ENCODE data around the gene AZU1.

The AZU1 gene

DNA sequence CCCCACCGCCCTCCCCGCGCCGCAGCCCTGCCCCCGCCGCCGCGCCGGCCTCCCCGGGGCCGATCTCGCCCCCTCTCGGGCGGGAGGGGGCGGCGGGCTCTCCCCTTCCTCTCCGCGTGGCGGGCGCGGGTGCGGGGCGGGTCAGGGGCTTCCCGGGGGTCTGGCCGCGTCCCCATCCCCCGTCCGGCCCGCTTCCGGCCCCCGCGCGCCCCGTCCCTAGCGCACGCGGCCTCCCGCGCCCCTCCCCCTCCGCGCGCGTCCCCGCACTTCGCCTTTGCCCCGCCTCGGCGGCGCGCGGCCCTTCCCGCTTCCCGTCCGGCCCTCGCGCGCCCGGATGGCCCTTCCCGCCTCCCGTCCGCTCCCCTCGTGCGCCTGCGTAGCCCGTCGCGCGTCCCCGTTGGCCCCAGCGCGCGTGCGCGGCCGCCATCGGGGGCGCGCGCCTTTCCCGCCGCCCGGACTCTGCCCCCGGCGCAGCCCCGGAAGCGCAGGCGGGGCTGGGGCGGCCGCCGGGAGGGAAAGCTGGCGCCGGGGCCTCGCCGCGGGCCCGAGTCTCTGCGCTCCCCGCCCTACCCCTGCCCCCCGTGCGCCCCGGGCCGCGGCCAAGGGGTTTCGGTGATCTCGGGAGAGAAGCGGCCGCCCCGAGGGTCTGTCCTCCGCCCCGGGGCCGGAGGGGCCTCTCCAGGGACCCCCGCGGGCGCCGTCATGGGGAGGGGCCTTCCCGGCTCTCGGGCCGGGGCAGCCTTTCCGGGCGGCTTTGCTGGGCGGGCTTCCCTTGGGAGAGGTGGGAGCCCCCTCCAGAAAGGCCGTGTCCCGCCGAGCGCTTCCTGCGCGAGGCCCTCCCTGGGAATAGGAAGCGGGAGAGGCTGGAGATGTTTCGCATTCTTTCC lies 29.9 kb upstream of the AZU1 start:
- FAIRE-seq, result no peak

DNA sequence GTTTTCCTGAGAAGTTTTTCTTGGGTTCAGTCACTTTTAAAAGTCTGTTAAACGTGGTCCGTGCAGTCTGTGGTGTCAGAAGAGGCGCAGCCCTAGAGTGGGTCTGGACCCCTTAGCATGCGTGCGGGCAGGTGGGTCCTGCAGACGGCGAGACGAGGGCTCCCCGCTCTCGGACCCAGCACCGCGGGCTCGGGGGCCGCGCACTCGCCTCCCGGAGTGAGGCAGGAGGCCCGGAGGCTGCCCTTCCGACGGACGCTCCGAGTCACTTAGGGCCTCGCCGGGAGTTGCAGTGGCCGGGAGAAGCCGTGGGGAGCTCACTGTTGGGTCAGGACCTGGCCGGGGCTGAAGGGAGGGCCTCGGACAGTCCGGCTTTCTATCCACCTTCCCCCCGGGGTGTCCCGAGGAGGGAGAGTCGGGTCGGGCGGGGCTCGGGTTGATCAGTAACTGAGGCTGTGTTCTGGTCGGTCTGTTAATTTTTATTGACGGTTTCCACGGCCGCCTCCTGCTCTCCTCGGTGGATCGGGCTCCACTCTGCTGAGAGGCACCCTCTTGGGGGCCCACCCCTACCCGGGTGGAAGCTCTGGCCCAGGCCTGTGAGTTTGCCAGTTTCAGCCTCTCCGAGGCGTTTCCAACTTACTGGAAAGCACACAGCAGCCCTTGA lies 29.1 kb upstream of the AZU1 start:
- FAIRE-seq, result no peak

DNA sequence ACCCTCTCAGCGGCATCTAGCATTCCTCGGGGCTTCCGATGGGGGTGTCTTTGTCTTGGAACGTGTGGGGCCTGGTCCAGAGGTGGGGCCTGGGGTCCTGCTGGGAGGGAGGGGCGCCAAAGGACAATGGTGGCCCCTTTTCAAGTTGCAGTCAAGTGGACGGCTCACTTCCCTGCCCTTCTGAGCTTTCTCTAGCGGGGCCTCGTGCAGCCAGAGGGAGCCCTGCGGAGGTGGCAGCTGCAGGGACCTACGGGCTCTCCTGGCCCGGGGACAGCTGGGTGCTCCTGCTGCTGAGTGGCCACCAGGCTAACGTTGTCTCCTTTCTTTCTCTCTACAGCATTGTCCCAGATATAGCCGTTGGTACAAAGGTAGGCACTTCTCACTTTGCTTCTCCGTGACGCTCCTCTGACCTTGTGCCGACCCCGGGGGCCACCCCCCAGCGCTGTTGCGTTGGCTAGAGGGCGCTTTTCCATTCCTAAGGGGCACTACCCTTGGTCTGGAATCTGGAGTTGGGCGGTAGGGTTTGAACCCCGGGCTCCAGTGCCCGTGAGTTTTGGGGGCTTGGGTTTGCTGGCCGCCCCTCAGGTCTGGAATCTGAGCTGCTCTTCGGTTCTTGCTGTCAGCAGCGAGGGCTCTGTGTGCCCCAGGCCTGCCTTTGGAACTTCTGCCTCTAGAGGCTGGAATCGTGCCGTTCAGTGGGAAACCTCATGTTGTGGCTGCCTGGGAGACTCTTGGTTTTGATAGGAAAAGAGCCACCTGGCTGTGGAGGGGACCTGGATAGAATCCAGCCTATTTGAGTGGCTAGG lies 28.4 kb upstream of the AZU1 start:
- no peak for FAIRE-seq

DNA sequence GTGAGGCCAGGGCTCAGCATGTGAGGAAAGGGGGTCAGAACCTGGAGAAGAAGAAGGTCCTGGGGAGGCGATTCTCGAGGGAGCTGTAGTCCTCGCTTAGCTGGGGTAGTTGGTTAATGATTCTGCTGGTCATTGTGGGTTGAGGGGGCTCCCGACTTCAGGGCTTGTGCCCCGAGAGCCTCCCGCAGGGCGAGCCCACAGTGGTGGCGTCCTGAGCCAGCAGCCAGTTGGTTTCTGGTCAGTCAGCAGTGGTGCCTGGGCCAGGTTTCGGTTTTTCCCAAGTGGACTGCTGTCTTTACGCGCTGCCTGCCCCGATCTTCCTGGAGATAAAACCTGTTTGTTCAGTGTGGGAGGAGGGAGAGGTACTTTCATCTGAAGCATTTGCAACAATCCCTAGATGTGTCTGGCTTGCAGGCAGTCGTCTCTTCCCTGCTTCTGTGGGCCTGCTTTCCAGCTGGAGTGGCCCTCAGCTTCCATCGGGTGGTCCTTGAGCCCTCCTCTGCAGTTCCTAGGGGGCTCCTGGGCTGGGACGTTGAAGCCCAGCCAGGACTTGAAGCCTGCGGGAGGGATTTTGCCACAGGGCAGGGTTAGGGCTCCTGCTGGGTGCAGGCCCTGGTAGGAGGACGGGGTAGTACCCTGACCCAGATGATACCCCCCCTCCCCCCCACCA lies 27.1 kb upstream of the AZU1 start:
- no peak for FAIRE-seq

DNA sequence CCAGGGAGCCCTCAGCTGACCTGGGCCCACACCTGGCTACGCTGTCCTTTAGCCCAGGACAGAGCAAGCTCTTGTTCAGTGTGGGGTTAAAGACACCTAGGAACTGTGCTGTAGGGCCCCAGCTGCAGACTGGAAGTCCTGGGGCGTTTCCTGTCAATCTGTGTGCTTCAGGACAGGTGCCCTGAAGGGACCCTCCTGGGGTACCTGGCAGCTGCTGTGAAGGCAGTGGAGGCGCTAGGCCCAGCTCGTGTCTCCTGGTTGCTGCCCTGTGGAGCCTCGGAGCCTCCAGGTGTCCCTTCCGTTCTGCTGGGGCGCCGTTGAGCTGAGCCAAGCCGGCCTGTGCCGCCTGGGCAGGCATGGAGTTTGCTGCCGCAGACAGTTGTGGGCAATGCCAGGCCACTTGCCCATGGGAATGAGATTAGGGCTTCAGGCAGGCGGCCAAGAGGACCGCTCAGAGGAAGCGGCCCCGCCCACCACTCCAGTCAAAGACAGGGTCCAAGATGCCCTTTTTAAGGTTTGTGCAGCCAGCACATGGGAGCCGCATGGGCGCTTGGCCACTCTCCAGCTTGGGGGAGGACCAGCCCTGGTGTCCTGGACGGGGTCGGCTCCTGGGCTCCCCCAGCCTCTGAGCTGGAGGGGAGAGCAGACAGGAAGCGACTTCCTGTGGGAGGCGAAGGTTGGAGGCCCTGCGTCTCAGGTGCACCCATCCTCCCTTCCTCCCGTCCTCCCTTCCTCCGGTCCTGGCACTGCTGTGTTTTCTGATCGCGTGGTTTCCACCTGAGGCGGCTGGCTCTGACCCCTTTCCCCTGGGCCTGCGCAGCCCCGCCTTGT lies 26.4 kb upstream of the AZU1 start:
- FAIRE-seq, result no peak

DNA sequence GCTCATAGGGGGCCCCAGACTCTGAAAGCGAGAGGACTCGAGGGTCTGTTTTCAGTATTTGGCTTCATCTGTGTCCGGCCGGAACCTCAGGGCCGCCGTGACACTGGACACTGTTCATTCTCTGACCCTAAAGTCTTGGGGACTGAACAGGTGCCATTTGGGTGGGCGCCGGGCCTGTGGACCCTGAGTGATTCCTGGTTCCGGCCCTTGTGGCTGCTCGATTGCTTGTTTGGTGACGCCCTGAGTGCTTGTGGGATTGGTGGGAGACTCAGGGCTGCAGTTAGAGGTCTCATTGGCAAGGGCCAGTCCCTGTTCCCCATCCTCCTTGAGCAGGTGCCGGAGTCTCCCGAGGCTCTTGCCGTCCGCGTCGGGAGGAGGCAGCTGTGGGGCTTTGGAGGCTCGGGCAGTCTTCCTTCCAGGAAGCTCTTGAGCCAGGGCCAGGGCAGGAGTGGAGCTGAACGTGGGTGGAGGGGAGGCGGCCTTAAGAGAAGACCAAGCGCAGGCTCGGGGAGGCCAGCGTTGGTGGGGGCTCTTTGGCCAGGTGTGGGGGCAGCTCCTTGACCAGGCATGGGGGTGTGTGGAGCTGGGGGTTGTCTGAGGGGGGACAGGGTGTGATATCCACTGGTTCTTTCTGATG lies 25.7 kb upstream of the AZU1 start:
- no peak for FAIRE-seq

DNA sequence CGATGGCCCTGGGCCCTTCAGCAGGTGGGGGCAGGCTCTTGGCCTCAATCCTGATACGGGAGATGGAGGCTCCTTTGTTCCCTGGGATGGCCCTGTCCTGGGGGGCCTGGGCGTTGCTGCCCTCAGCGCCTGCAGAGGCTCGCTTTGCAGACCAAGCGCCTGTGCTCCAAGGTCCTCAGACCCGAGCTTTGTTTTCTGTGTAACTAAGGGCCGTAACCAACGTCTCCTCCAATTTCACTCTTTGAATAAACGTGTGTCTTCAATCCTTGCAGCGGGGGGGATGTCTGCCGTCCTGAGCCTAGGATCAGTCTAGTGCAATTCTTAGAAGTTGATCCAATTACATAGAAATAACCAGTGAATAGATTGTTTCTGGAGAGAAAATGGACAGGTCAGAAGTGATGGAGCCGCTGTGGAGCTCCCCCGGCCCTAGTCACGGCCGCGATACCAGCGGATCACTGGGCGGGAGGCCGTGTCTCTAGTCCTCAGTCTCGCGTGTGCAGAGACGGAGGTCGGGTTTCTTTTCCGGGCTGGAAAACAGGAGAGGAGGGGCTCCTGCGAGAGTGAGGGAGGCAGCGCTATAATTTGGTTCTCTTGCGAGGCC lies 25.0 kb upstream of the AZU1 start:
- FAIRE-seq, result no peak

DNA sequence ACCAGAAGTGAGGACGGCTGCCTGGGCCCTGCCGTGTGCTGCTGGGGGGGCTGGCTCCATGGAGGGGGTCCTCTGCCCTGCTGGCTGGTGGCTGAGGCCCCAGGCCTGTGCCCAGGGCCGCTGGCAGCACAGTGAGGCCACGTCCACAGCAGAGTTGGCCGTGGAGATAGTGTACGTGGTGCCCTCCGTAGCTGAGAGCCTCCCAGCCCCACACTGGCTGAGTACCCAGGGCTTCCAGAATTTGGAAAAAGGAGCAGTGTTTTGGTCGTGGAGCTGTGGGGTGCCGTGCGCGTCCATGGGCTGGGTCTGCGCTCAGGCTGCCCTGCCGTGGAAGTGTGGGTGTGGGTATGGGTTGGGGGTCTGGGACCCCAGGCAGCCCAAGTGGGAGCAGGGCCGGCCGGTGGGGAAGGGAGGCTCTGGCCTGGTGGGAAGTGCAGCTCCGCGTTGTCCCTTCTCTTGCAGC lies 24.5 kb upstream of the AZU1 start:
- no peak for FAIRE-seq

DNA sequence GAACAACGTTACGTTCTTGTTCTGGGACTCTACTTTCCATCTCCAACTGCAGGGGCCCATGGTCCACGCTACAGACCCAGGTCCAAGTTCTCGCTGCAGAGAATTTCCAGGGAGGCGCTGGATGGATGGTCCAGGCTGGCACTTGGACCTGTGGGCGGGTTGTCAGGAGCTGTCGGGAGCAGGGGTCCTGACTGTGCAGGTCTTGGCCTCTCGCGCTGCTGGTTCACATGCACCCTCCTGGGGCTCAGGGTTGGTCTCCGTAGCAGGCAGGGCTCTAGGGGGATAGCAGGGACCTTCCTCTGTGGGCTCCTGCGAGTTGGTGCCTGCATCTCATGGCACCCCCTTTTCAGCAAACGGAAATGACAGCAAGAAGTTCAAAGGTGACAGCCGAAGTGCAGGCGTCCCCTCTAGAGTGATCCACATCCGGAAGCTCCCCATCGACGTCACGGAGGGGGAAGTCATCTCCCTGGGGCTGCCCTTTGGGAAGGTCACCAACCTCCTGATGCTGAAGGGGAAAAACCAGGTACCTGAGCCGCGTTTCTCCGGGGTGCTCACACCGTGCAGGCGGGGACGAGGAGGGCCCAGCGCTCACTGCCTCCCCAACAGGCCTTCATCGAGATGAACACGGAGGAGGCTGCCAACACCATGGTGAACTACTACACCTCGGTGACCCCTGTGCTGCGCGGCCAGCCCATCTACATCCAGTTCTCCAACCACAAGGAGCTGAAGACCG lies 23.8 kb upstream of the AZU1 start:
- FAIRE-seq, result no peak

DNA sequence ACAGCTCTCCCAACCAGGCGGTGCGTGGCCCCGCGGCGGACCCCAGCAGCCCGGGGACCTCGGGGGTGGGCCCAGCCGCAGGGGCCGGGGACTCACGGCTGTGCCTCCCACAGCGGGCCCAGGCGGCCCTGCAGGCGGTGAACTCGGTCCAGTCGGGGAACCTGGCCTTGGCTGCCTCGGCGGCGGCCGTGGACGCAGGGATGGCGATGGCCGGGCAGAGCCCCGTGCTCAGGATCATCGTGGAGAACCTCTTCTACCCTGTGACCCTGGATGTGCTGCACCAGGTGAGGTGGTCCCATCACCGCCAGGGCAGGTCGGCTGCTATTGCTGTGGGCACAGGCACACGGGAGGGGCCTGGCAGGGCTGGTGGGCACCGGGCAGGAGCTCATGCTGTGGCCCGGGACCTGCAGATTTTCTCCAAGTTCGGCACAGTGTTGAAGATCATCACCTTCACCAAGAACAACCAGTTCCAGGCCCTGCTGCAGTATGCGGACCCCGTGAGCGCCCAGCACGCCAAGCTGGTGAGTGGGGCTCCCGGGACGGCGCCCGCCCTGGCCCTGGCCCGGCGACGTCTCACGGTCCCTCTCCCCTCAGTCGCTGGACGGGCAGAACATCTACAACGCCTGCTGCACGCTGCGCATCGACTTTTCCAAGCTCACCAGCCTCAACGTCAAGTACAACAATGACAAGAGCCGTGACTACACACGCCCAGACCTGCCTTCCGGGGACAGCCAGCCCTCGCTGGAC lies 23.0 kb upstream of the AZU1 start:
- FAIRE-seq, result no peak

DNA sequence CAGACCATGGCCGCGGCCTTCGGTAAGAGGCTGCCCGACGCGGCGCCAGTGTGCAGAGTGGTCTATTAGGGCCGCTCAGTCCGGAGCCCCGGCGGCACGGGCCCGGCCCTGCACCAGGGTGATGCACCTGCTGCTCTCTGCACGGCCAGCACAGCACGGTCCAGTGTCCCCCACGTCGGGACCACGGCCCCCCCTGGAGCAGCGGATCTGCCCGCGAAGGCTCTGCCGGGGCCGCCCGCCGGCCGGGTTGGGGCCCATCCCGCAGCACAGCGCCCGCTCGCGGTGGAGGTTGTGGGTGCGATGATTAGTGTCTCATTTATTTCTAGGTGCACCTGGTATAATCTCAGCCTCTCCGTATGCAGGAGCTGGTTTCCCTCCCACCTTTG lies 22.5 kb upstream of the AZU1 start:
- FAIRE-seq, result no peak

DNA sequence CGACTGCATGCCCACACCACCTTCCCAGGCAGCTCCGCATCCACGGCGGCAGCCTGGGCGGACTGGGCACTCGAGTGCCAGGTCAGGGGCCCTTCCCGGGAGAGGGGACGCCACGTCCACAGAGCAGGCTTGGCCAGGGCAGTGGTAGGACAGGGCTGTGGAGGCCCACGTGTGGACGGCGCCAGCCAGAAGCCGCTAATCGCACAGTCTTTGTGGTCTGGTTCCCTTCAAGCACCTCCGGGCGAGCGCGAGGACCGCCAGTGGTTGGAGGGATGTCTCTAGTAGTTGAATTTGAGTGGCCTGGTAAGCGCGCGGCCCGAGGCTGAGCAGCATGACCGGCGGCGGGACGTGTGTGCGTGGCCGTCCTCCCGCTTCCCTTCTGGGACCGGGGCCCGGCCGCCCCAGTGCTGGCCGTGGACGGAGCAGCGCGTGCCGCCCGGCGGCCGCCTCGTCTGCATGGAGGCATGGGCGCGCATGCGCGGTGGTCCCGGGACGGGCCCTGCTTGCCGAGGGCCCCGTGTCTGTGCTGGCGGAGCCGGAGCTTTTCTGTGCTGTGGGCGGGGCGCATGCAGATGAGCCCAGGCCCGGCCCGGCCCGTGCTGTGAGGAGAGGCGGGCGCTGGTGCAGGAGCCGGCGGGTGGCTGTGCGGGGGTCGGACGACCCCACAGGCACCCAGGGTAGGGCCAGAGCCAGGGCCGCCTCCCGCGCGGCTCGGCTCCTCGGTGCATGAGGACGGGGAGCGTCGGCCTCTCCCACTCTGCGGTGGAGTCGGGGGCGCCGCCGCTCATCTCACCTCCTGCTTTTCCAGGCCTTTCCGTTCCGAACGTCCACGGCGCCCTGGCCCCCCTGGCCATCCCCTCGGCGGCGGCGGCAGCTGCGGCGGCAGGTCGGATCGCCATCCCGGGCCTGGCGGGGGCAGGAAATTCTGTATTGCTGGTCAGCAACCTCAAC lies 21.8 kb upstream of the AZU1 start:
- FAIRE-seq, result no peak

DNA sequence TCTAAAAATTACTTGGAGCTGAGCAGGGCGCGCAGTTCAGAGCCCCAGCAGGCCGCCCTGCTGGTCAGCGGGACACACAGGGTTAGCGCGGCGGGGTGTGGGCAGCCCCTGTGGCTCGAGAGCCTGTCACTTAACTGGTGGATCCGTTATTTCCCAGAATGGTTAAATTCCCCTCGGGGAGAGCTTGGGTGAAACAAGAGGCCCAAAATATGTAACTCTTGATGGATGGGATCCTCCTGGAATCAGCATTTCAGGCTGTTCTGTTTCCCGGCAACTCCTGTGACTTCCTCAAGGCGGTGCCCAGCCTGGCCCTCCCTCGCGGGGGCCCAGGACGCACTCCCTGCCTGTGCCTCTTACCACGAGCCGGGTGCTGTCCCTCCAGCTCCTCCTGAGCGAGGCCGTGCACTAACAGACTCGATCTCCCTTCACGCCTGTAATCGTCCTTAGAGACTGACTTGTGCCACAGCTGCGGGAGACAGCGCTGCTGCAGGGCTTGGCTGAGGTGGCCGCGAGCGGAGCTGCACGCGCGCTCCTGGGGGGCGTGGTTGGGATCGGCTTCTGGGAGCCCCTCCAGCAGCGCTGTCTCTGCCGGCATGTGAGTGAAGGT lies 20.7 kb upstream of the AZU1 start:
- FAIRE-seq, result no peak

DNA sequence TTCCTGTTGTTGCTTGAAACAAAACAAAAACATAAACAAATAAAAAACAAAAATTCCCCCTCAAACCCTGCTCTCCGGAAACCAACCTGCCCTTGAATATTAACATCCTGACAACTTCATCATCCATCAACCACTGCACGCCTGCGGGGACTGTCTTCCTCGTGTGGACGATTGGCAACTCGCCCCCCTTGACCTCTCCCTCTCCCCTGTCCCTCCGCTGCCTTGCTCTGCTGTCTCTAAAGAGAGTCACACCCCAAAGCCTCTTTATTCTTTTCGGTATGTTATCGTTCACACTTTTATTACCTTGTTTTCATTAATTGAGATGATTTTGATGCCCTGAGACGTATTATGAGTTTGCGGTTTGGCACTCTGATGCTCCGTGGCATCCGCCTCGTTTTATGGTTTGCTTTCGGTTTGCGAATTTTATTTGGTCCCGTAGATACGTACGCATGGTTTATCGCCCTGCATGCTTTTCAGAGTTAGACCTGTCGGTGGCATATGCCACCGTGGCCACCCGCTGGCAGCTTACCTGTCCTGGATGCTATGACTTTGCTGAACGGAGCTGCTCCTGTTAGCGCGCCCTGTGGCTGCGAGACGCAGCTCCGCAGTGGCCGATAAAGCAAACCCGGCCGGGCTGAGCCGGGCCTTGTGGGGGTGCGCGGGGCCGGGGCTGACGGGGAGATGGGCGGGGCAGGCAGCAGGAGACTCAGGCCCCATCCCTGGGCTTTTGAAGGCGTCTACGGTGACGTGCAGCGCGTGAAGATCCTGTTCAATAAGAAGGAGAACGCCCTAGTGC lies 19.8 kb upstream of the AZU1 start:
- FAIRE-seq, result no peak

DNA sequence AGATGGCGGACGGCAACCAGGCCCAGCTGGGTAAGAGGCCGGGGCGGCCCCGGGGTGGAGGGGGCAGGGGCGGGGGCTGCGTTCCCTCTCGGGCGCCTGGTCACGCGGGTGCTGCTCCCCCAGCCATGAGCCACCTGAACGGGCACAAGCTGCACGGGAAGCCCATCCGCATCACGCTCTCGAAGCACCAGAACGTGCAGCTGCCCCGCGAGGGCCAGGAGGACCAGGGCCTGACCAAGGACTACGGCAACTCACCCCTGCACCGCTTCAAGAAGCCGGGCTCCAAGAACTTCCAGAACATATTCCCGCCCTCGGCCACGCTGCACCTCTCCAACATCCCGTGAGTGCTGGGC lies 19.2 kb upstream of the AZU1 start:
- no peak for FAIRE-seq

DNA sequence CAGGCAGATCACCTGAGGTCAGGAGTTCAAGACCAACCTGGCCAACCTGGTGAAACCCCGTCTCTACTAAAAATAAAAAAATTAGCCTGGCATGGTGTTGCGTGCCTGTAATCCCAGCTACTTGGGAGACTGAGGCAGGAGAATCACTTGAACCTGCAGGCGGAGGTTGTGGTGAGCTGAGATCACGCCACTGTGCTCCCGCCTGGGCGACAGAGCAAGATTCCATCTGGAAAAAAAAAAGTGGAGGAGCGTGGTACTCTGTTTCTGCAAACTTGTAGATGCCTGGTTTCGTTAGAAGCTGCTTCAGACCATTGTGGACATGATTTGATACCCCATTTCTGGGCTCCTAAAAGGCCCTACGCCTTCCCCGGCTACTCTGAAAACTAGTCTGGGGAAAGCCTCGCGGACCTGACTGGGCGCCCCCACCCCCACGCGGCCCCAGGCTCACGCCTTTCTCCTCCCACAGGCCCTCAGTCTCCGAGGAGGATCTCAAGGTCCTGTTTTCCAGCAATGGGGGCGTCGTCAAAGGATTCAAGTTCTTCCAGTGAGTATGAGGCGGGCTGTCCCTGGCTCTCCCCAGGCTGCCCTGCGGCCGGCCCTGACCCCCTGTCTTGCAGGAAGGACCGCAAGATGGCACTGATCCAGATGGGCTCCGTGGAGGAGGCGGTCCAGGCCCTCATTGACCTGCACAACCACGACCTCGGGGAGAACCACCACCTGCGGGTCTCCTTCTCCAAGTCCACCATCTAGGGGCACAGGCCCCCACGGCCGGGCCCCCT lies 17.4 kb upstream of the AZU1 start:
- no peak for FAIRE-seq

Measured in islet of Langerhans (tissue), 1 donor.